ENCODE data around the gene GABRP. TPM values are rescaled to one million over a fixed set of nuclear protein-coding genes. Genes with fewer than 3 reads are reported as not detected.

GABRP gene
- total RNA-seq, 4 donors from 2014 or later: 0.21 to 1.7 (median 0.64) TPM

DNA sequence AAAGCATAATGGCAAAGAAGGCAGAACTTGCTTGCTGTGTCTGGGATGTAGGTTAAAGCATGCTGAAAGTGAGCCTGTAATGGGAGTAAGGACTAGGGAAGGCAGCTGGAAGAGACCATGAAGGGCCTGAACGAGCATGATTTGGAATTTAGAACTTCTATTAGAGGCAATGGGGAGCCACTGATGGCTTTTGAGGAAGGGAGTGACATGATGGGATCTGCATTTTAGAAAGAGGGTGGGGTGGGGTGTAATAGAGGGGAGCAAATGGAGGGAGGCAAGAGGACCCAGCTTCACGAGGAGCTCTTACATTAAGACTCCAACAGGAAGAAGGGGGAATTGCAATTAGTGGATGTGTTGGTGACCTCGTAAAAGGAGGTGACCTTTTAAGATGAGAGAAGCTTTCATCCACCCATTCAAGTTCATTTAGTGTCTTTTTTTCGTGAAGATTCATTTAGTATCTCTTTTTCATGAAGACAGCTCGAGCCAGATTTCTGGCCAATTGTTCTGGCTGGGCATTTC, 13.6 kb upstream of the GABRP start:
- Histone ChIP-seq H3K27me3 (no peaks in the 10 kb centered on the region), H3K4me1 (no peaks in the 10 kb centered on the region), H3K36me3 (no peaks in the 10 kb centered on the region), H3K27ac (no peak overlapping the region), H3K4me3 (no peak overlapping the region), H3K9me3 (no peaks in the 10 kb centered on the region)
- TF ChIP-seq POLR2A (IDR thresholded peaks at IDR 0.05) (no peak), EP300 (IDR thresholded peaks at IDR 0.05) (no peak)
- TF ChIP-seq, protein P1, sequence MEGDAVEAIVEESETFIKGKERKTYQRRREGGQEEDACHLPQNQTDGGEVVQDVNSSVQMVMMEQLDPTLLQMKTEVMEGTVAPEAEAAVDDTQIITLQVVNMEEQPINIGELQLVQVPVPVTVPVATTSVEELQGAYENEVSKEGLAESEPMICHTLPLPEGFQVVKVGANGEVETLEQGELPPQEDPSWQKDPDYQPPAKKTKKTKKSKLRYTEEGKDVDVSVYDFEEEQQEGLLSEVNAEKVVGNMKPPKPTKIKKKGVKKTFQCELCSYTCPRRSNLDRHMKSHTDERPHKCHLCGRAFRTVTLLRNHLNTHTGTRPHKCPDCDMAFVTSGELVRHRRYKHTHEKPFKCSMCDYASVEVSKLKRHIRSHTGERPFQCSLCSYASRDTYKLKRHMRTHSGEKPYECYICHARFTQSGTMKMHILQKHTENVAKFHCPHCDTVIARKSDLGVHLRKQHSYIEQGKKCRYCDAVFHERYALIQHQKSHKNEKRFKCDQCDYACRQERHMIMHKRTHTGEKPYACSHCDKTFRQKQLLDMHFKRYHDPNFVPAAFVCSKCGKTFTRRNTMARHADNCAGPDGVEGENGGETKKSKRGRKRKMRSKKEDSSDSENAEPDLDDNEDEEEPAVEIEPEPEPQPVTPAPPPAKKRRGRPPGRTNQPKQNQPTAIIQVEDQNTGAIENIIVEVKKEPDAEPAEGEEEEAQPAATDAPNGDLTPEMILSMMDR (IDR thresholded peaks at IDR 0.05): no peak
- 73 to 74% methylated on average over 5 of the region's 5 CpGs for WGBS, 2 donors
- no peak for DNase-seq (ENCODE audit: low spot score in 2 of 2)

DNA sequence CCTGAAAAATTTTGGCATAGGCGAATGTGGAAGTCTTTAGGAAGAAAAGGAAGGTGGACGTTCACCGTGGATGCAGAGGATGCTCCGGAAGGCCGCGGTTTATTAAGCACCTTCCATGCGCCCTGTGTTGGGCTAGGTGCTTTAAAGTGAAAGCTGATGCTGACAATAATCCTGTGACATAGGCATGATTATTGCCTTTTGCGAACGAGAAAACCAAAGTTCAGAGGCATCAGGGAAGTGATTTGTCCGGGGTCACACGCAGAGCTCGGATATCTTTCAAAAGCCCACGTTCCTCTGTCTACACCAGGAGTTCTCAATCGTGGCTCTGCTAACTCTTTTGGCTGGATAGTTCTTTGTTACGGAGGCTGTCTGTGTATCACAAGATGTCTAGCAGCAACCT, 12.0 kb upstream of the GABRP start:
- no peak for TF ChIP-seq EP300 (IDR thresholded peaks at IDR 0.05)
- 88 to 92% methylated on average over 15 of the region's 15 CpGs for WGBS, 2 donors
- H3K27ac ChIP-seq: no peak overlapping the region
- DNase-seq (ENCODE audit: low spot score in 2 of 2): no peak
- H3K27me3 ChIP-seq: no peaks in the 10 kb centered on the region
- H3K36me3 ChIP-seq: no peaks in the 10 kb centered on the region
- H3K4me1 ChIP-seq: no peaks in the 10 kb centered on the region
- no peak overlapping the region for H3K4me3 ChIP-seq
- H3K9me3 ChIP-seq: no peaks in the 10 kb centered on the region

DNA sequence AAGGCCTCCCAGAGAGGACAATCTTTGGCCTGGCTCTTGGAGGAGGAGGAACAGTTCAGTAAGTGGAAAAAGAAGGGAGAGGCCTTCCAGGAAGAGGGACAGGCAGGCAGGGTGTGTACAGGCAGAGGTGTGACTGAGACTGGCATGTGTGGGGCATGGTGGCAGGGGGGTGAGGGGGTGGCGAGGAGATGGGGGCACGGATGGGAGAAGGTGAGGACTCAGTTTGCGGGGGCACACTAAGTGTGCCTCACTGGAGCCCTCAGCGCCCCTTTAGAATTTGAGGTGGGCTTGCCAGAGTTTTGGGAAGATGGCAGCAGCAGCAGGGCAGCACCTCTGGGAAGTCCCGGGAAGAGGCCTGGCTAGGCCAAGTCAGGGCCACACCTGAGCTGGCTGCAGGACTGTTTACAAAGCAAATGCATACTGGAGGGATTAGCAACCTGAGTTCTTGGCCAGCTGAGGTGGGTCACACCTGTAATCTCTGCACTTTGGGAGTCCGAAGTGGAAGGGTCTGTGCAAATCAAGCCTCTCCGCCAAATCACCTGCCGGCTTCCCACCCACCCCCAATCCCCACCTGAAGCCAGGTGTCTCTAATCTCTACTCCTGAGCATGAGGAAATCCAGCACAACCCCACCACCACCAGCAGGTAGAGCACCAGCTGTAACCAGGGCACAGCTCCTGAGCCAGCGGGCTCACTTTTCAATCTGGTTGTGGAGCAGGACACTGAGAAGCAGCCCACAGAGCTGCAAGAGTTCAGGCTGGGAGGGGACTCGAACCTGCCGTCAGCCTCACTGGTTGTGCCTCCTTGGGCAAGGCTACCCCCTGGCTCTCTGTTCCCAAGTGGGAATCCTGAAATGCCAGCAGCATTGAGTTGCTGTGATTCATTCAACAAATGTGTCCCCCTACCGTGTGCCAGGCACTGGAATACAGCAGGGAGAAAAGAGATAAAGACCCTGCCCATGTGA, 10.2 kb upstream of the GABRP start:
- Histone ChIP-seq H3K27me3 (no peaks in the 10 kb centered on the region), H3K36me3 (no peaks in the 10 kb centered on the region), H3K9me3 (no peaks in the 10 kb centered on the region), H3K27ac (no peak overlapping the region), H3K4me3 (no peak overlapping the region), H3K4me1 (no peaks in the 10 kb centered on the region)
- 87% methylated on average over 12 of the region's 12 CpGs for WGBS, 2 donors
- DNase-seq (ENCODE audit: low spot score in 2 of 2): no peak
- TF ChIP-seq POLR2A (IDR thresholded peaks at IDR 0.05) (no peak), EP300 (IDR thresholded peaks at IDR 0.05) (no peak)
- TF ChIP-seq, protein P1 (IDR thresholded peaks at IDR 0.05): no peak

DNA sequence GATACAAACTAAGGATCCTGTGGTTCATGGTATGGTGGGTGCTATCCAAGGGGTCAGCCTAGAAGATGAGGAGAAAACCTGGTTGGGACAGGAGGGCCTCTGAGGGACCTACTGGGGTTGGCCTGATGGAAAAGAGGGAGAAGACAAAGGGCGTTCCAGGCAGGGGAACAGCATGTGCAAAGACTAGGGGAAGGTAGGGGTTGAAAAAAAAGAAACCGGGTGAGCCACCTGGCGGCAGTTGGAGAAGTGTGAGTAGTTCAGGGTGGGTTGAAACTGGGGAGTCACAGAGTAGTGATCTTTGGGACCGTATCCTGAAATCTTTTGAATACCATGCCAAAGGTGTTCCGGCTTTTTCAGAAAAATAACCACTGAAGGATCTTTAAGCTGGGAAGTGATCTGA, 8.7 kb upstream of the GABRP start:
- no peak for TF ChIP-seq POLR2A (IDR thresholded peaks at IDR 0.05)
- TF ChIP-seq EP300 (IDR thresholded peaks at IDR 0.05): no peak
- TF ChIP-seq, protein P1 (IDR thresholded peaks at IDR 0.05): no peak
- Histone ChIP-seq H3K27ac (no peak overlapping the region), H3K36me3 (no peaks in the 10 kb centered on the region), H3K4me3 (no peak overlapping the region), H3K9me3 (no peaks in the 10 kb centered on the region), H3K27me3 (no peaks in the 10 kb centered on the region), H3K4me1 (no peaks in the 10 kb centered on the region)
- no peak for DNase-seq (ENCODE audit: low spot score in 2 of 2)
- WGBS, 2 donors: 88 to 95% methylated on average over 5 of the region's 5 CpGs

DNA sequence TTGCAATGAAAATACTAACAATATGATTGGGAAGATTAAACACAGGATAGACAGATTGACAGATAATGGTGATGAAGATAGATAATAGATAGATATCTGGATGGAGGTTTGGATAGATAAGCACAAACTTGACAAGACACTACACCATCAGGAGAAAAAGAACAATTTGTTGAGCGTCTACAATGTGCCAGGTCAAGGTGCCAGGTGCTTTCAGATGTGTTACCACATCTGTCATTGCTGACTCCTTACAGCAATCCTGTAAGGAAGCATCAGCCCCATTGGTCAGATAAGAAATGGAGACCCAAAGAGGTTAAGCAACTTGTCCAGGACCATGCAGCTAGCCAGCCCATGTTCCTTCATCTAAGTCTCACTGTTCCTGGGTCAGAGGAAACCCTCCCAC, 1.6 kb upstream of the GABRP start:
- Histone ChIP-seq H3K4me1 (peaks cover 0 to 9% (median 0%) of the 10 kb centered on the region in 4 donors), H3K36me3 (no peaks in the 10 kb centered on the region), H3K27me3 (no peaks in the 10 kb centered on the region), H3K9me3 (no peaks in the 10 kb centered on the region), H3K4me3 (no peak overlapping the region), H3K27ac (no peak overlapping the region)
- DNase-seq (ENCODE audit: low spot score in 2 of 2): no peak
- 96 to 97% methylated on average over 1 of the region's 1 CpG for WGBS, 2 donors
- TF ChIP-seq EP300 (IDR thresholded peaks at IDR 0.05) (no peak), POLR2A (IDR thresholded peaks at IDR 0.05) (no peak)

DNA sequence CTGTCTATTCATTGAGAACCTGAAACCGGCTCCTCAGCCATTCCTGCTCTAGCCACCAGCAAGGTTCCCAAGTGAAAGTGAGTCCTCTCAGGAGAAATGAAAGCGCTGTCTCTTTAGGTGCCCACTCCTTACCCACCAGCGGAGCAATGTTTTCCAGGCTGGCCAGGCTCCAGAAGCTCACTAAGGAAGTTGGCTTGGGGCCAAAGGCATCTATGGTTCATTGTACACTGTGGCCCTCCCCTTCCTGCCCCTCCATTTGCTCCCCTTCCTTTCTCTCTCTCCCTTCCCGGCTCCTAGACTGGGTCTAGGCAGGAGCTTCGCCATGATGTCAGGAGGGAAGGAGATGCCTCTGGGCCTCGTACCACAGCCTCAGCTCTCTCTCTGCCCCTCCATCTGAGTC, 1.1 kb upstream of the GABRP start:
- peak in 1 of 2 donors; percentile 10 for DNase-seq (ENCODE audit: low spot score in 2 of 2)
- H3K27me3 ChIP-seq: no peaks in the 10 kb centered on the region
- TF ChIP-seq EP300 (IDR thresholded peaks at IDR 0.05): no peak
- no peak for TF ChIP-seq POLR2A (IDR thresholded peaks at IDR 0.05)
- TF ChIP-seq, protein P1 (IDR thresholded peaks at IDR 0.05): no peak
- peaks cover 0 to 9% (median 0%) of the 10 kb centered on the region in 4 donors for H3K4me1 ChIP-seq
- no peaks in the 10 kb centered on the region for H3K36me3 ChIP-seq
- H3K27ac ChIP-seq: no peak overlapping the region
- H3K4me3 ChIP-seq: no peak overlapping the region
- 49 to 54% methylated on average over 6 of the region's 6 CpGs for WGBS, 2 donors
- H3K9me3 ChIP-seq: no peaks in the 10 kb centered on the region
